Neural progenitor cell (in vitro differentiated cells): ENCODE measurements around the gene NUSAP1. TPM values are rescaled to one million over a fixed set of nuclear protein-coding genes. Genes with fewer than 3 reads are reported as not detected.

ENCODE experiments used
- total RNA-seq: library from RNA; depleted of rRNA; stranded (reverse); fragments of >200 nt; gene quantifications from 2 replicates; pipeline ENCODE4 v1.2.3, GENCODE V29; 2015; ENCODE audit warnings: low replicate concordance

The NUSAP1 gene
- total RNA-seq, 1 donor from 2014 or later, result 525 TPM

Other genes starting within 250 kb of the NUSAP1 start
- gene INO80, start 216.6 kb upstream of the NUSAP1 start, total RNA-seq, result 14.8 and 25.4 TPM in 2 replicates
- 0.06 and 0.41 TPM in 2 replicates for gene EXD1, start 102.1 kb upstream of the NUSAP1 start, total RNA-seq
- gene CHP1, start 101.6 kb upstream of the NUSAP1 start, total RNA-seq, result 133 and 144 TPM in 2 replicates
- gene OIP5, start 290 bp upstream of the NUSAP1 start, total RNA-seq, result 70.2 and 80.9 TPM in 2 replicates
- 20.6 and 27.6 TPM in 2 replicates for gene NDUFAF1, start 69.6 kb downstream of the NUSAP1 start, total RNA-seq
- gene RTF1, start 84.2 kb downstream of the NUSAP1 start, total RNA-seq, result 49.7 and 73.8 TPM in 2 replicates
- 0.09 TPM in 1 of 2 replicates, not detected in the other for gene ITPKA, start 161.0 kb downstream of the NUSAP1 start, total RNA-seq
- gene LTK, start 180.9 kb downstream of the NUSAP1 start, total RNA-seq, result 0.12 TPM in 1 of 2 replicates, not detected in the other
- 20.3 and 36.8 TPM in 2 replicates for gene RPAP1, start 211.4 kb downstream of the NUSAP1 start, total RNA-seq
- gene TYRO3, start 226.3 kb downstream of the NUSAP1 start, total RNA-seq, result 59.1 and 116 TPM in 2 replicates